ENCODE data around the gene RAP1GAP. TPM values are rescaled to one million over a fixed set of nuclear protein-coding genes. Genes with fewer than 3 reads are reported as not detected.
A peak's percentile ranks its signal among the peaks of the same experiment; 100 is the strongest.

Gene RAP1GAP
- total and polyA plus RNA-seq, 8 donors: 21.1 to 117 (median 59.2) TPM

- Histone ChIP-seq H3K9me3 (no peaks in the 10 kb centered on the region), H3K36me3 (peaks cover 3 to 41% (median 19%) of the 10 kb centered on the region in 4 donors), H3K27ac (no peak overlapping the region), H3K27me3 (peaks cover 0 to 53% (median 0%) of the 10 kb centered on the region in 3 donors), H3K4me1 (peaks cover 0 to 10% (median 5%) of the 10 kb centered on the region in 4 donors), H3K4me3 (no peak overlapping the region)
- intact Hi-C loops (cut with DNase I; ENCODE audit: low total_unique reads): no loop called here
- DNase-seq: peak; percentile 58 to 71
- WGBS, 5 donors: 56 to 63% (median 60%) methylated on average over 26 of the region's 26 CpGs
- TF ChIP-seq POLR2A (IDR thresholded peaks at IDR 0.05) (no peak), EP300 (IDR thresholded peaks at IDR 0.05) (no peak), POLR2AphosphoS5 (IDR thresholded peaks at IDR 0.05) (no peak)
- TF ChIP-seq, protein P1, sequence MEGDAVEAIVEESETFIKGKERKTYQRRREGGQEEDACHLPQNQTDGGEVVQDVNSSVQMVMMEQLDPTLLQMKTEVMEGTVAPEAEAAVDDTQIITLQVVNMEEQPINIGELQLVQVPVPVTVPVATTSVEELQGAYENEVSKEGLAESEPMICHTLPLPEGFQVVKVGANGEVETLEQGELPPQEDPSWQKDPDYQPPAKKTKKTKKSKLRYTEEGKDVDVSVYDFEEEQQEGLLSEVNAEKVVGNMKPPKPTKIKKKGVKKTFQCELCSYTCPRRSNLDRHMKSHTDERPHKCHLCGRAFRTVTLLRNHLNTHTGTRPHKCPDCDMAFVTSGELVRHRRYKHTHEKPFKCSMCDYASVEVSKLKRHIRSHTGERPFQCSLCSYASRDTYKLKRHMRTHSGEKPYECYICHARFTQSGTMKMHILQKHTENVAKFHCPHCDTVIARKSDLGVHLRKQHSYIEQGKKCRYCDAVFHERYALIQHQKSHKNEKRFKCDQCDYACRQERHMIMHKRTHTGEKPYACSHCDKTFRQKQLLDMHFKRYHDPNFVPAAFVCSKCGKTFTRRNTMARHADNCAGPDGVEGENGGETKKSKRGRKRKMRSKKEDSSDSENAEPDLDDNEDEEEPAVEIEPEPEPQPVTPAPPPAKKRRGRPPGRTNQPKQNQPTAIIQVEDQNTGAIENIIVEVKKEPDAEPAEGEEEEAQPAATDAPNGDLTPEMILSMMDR (IDR thresholded peaks at IDR 0.05): peak in 3 of 7 experiments; percentile 29 to 53 (median 42)
These were observed 73.9 kb downstream of the RAP1GAP start for GRCh38 chr1:21594935-21595897.

GRCh38 chr1:21594501-21594900 lies 74.7 kb downstream of the RAP1GAP start:
- Histone ChIP-seq H3K27ac (no peak overlapping the region), H3K27me3 (peaks cover 0 to 59% (median 0%) of the 10 kb centered on the region in 3 donors), H3K9me3 (no peaks in the 10 kb centered on the region), H3K36me3 (peaks cover 3 to 35% (median 19%) of the 10 kb centered on the region in 4 donors), H3K4me3 (no peak overlapping the region), H3K4me1 (peaks cover 0 to 16% (median 5%) of the 10 kb centered on the region in 4 donors)
- DNase-seq: no peak
- intact Hi-C loops (cut with DNase I; ENCODE audit: low total_unique reads): no loop called here
- TF ChIP-seq, protein P1 (IDR thresholded peaks at IDR 0.05): no peak
- WGBS, 5 donors: 49 to 70% (median 62%) methylated on average over 9 to 11 of the region's 11 CpGs

- H3K36me3 ChIP-seq: peaks cover 3 to 22% (median 13%) of the 10 kb centered on the region in 4 donors
- DNase-seq: no peak
- peaks cover 0 to 55% (median 0%) of the 10 kb centered on the region in 3 donors for H3K27me3 ChIP-seq
- no peak for TF ChIP-seq EP300 (IDR thresholded peaks at IDR 0.05)
- no peak for TF ChIP-seq POLR2A (IDR thresholded peaks at IDR 0.05)
- TF ChIP-seq, protein P1 (IDR thresholded peaks at IDR 0.05): no peak
- TF ChIP-seq POLR2AphosphoS5 (IDR thresholded peaks at IDR 0.05): no peak
- peaks cover 0 to 16% (median 5%) of the 10 kb centered on the region in 4 donors for H3K4me1 ChIP-seq
- H3K4me3 ChIP-seq: no peak overlapping the region
- intact Hi-C loops (cut with DNase I; ENCODE audit: low total_unique reads): no loop called here
- WGBS, 5 donors: 55 to 73% (median 70%) methylated on average over 7 to 8 of the region's 8 CpGs
- no peaks in the 10 kb centered on the region for H3K9me3 ChIP-seq
- no peak overlapping the region for H3K27ac ChIP-seq
These were observed 75.9 kb downstream of the RAP1GAP start for GRCh38 chr1:21593231-21593630.

- H3K4me3 ChIP-seq: no peak overlapping the region
- no peak for TF ChIP-seq EP300 (IDR thresholded peaks at IDR 0.05)
- no peak for TF ChIP-seq POLR2A (IDR thresholded peaks at IDR 0.05)
- no peak for TF ChIP-seq POLR2AphosphoS5 (IDR thresholded peaks at IDR 0.05)
- TF ChIP-seq, protein P1 (IDR thresholded peaks at IDR 0.05): no peak
- no peaks in the 10 kb centered on the region for H3K9me3 ChIP-seq
- peaks cover 0 to 51% (median 0%) of the 10 kb centered on the region in 3 donors for H3K27me3 ChIP-seq
- H3K4me1 ChIP-seq: peaks cover 1 to 20% (median 8%) of the 10 kb centered on the region in 4 donors
- WGBS, 5 donors: 57 to 74% (median 64%) methylated on average over 12 of the region's 12 CpGs
- peaks cover 0 to 12% (median 7%) of the 10 kb centered on the region in 4 donors for H3K36me3 ChIP-seq
- no peak overlapping the region for H3K27ac ChIP-seq
- no peak for DNase-seq
- intact Hi-C loops (cut with DNase I; ENCODE audit: low total_unique reads): no loop called here
These were observed 76.9 kb downstream of the RAP1GAP start for GRCh38 chr1:21592086-21592865.

Data from stomach (tissue), 9 donors.